Endothelial cell of umbilical vein (primary cell): ENCODE results near the gene SLC22A9.

Experiments
- EZH2 ChIP-seq: IDR thresholded peaks from 2 replicates; pipeline ENCODE4 v1.6.1; 2012; ENCODE audit warnings: borderline replicate concordance, low read depth, mild to moderate bottlenecking, moderate library complexity, low read length, inconsistent platforms; ENCODE audit not compliant: severe bottlenecking
- MYC ChIP-seq: IDR thresholded peaks from one replicate; pipeline ENCODE4 v1.6.1; 2011; ENCODE audit warnings: mild to moderate bottlenecking, low read depth, low read length
- POLR2A ChIP-seq: IDR thresholded peaks from 2 replicates; pipeline ENCODE4 v1.6.1; 2012; ENCODE audit warnings: low read depth, mild to moderate bottlenecking, control low read depth, low read length

DNA sequence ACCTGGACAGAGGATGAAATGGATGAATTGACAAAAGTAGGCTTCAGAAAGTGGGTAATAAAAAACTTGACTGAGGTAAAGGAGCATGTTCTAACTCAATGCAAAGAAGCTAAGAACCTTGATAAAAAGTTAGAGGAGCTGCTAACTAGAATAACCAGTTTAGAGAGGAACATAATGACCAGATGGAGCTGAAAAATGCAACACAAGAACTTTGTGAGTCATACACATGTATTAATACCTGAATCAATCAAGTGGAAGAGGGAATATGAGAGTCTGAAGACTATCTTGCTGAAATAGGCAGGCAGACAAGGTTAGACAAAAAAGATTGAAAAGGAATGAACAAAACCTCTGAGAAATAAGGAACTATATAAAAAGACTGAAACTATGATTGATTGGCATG is 47.9 kb upstream of the SLC22A9 start:
- TF ChIP-seq POLR2A = no peak
- no peak for TF ChIP-seq EZH2
- no peak for TF ChIP-seq MYC
